Measurements from ENCODE around the gene RBFOX1. TPM values are rescaled to one million over a fixed set of nuclear protein-coding genes. Genes with fewer than 3 reads are reported as not detected.
A peak's percentile ranks its signal among the peaks of the same experiment; 100 is the strongest.

Gene RBFOX1
- total RNA-seq, 2 donors from 2014 or later = 30.4 to 33.0 TPM

DNA sequence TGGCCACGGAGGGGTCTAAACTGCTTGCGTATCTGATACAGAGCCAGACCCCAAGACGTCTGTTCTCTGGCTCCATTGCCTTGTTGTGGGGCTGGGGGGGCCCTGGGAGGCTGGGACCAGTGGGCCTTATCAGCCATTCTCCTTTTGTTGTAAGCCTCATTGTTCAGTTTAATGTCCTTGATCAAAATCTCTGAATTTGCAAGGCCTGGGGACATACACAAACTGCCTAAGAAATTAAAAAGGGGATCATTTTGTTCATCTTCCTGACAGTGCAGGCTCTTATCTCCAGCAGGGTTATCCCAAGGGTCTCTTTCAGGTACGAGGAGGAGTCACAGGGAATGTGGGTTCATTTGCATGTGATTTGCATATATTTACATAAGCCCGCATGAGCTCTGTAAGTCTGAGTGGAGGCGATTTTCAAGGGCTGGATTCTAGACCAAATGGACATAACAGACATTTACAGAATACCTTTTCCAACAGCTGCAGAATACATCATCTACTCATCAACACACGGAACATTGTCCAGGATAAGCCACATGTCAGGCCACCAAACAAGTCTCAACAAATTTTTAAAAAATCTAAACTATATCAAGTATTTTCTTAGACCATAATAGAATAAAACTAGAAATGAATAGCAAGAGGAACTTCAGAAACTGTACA is 269.8 kb downstream of the RBFOX1 start:
- no peaks in the 10 kb centered on the region for H3K9me3 ChIP-seq
- peak overlapping the region in 1 of 2 donors; percentile 72 for H3K27ac ChIP-seq

DNA sequence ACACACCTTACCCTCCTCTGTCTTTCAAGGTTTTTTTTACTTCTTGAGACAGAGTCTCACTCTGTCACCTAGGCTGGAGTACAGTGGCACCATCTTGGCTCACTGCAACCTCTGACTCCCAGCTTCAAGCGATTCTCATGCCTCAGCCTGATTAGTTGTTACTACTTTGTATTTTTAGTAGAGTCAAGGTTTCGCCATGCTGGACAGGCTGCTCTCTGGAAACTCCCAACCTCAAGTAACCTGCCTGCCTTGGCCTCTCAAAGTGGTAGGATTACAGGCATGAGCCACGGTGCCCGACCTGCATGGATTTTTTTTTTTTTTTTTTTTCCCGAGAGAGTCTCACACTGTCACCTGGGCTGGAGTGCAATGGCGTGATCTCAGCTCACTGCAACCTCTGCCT is 273.2 kb downstream of the RBFOX1 start:
- Histone ChIP-seq H3K4me3 (no peak overlapping the region), H3K27me3 (no peaks in the 10 kb centered on the region), H3K9me3 (no peaks in the 10 kb centered on the region), H3K4me1 (peaks cover 0 to 2% of the 10 kb centered on the region in 2 donors), H3K27ac (peak overlapping the region in 1 of 2 donors; percentile 77), H3K36me3 (no peaks in the 10 kb centered on the region)
- TF ChIP-seq, protein P1, sequence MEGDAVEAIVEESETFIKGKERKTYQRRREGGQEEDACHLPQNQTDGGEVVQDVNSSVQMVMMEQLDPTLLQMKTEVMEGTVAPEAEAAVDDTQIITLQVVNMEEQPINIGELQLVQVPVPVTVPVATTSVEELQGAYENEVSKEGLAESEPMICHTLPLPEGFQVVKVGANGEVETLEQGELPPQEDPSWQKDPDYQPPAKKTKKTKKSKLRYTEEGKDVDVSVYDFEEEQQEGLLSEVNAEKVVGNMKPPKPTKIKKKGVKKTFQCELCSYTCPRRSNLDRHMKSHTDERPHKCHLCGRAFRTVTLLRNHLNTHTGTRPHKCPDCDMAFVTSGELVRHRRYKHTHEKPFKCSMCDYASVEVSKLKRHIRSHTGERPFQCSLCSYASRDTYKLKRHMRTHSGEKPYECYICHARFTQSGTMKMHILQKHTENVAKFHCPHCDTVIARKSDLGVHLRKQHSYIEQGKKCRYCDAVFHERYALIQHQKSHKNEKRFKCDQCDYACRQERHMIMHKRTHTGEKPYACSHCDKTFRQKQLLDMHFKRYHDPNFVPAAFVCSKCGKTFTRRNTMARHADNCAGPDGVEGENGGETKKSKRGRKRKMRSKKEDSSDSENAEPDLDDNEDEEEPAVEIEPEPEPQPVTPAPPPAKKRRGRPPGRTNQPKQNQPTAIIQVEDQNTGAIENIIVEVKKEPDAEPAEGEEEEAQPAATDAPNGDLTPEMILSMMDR (IDR thresholded peaks at IDR 0.05) = no peak
- DNase-seq (ENCODE audit: low spot score) = no peak

More for the DNA sequence above, 269.8 kb downstream of the RBFOX1 start:
- no peaks in the 10 kb centered on the region for H3K36me3 ChIP-seq
- peaks cover 0 to 8% of the 10 kb centered on the region in 2 donors for H3K4me1 ChIP-seq
- no peak for DNase-seq (ENCODE audit: low spot score)
- TF ChIP-seq, protein P1 (IDR thresholded peaks at IDR 0.05) = no peak
- H3K4me3 ChIP-seq = no peak overlapping the region
- no peaks in the 10 kb centered on the region for H3K27me3 ChIP-seq

DNA sequence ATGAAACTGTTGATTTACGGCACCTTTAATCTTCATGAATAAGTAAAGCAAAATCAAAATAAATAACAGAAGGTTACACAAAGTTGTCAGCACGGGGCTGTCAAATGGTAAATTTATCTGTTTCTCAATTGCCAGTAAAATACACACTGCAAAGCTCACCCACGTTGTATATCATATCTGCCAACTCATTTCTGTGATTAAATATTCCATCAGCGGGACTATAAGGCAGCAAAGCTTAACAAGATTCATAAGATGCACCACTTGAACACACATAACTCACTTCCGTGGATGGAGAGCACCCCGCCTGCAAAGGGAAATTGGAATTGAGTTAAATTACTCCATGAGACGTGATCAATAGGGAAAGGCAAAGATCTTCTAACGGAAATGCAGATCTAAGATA is 280.0 kb downstream of the RBFOX1 start:
- DNase-seq (ENCODE audit: low spot score) = no peak
- TF ChIP-seq, protein P1 (IDR thresholded peaks at IDR 0.05) = no peak
- Histone ChIP-seq H3K27ac (peak overlapping the region in 1 of 2 donors; percentile 29), H3K27me3 (no peaks in the 10 kb centered on the region), H3K36me3 (no peaks in the 10 kb centered on the region), H3K9me3 (no peaks in the 10 kb centered on the region), H3K4me1 (no peaks in the 10 kb centered on the region), H3K4me3 (no peak overlapping the region)

DNA sequence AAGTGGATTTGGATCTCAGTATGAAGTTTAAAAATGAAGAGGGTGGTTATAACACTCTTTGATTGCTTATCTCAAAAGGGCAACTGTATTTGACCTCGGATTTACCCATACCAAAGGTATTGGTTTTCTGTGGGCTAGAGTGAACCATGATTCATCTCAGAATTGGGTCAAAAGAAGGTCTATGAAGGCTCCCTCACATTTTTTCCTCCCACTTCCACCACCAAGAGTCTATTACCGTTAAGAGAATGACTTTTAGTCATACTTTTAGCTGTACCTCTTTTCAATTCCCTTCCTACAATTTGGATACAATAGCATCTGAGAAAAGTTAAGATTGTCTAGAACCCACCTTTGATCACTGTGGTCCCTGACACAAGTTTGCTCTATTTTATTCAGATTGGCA is 280.9 kb downstream of the RBFOX1 start:
- Histone ChIP-seq H3K27ac (no peak overlapping the region), H3K4me1 (no peaks in the 10 kb centered on the region), H3K36me3 (no peaks in the 10 kb centered on the region), H3K27me3 (no peaks in the 10 kb centered on the region), H3K9me3 (no peaks in the 10 kb centered on the region), H3K4me3 (no peak overlapping the region)
- DNase-seq (ENCODE audit: low spot score) = no peak
- TF ChIP-seq, protein P1 (IDR thresholded peaks at IDR 0.05) = no peak

DNA sequence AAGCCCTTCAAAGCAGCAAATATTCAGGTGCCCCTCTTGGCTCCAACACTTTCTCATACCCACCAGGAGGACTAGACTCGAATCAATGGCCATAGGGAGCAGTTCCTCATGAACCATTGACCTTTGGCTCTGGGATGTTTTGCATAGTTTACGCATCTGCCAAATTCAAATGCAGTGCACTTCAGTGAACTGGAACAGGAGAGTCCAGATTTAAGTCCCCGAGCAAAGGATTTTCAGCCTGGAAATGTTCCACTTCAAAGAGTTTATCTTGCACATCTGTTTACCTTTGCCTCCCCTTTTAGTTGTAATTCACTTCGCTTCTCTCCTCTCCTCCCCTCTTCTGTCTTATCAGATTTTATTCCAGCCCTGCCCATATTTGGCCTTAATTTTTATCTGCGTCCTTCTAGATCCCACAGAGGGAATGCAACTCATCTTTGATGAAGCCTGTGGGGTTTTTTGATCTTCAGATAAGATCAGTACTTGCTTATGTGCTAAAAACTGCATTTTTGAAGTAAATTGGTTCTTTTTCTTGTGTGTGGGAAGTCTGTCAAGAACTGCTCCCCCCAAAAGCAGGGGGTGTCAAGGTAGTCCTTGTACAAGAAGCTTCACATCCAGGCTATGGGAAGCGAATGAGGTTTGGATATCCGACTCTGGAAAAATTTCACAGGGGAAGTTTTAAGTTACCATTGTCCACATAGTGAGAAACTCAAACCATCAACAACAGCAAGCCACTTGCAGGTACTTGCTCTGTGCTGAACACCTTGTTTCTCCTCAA is 281.6 kb downstream of the RBFOX1 start:
- TF ChIP-seq, protein P1 (IDR thresholded peaks at IDR 0.05) = no peak
- H3K4me1 ChIP-seq = no peaks in the 10 kb centered on the region
- no peak overlapping the region for H3K4me3 ChIP-seq
- no peaks in the 10 kb centered on the region for H3K9me3 ChIP-seq
- H3K27me3 ChIP-seq = no peaks in the 10 kb centered on the region
- no peak for DNase-seq (ENCODE audit: low spot score)
- no peak overlapping the region for H3K27ac ChIP-seq
- H3K36me3 ChIP-seq = no peaks in the 10 kb centered on the region

Data from right atrium auricular region (tissue), 2 donors.